Left lobe of liver (tissue), 2 donors: ENCODE results near the gene NEK11. TPM values are rescaled to one million over a fixed set of nuclear protein-coding genes. Genes with fewer than 3 reads are reported as not detected.
"Not testable (repeated sequence)": the region's sequence is repeated elsewhere in the genome, so short reads cannot be mapped to it uniquely, and the experiment has no call there.

Source experiments
- ATAC-seq: fragments of 200-7000 bp; cut with Tn5 transposase; one replicate; pipeline ENCODE4 v1.9.1; 2020; ENCODE audit warnings: mild to moderate bottlenecking, moderate library complexity
- DNase-seq: peaks from one replicate; pipeline ENCODE4 v3.0.0-alpha.2; 2020; ENCODE audit warnings: low spot score
- total RNA-seq: library from RNA; stranded (reverse); gene quantifications from one replicate; pipeline ENCODE4 v1.2.1, GENCODE V29; 2021
- donor health status: DM: no; HTN: no; CAD: no; lungs with moderate emphysema.
- donor health status: DM: no; HTN: yes; CAD: no.

Gene NEK11
- total RNA-seq, 1 donor from 2014 or later, result 0.48 TPM

GRCh38 chr3:131042271-131042985 is 15.8 kb downstream of the NEK11 start:
- DNase-seq, ATAC-seq: not testable (repeated sequence)

- ATAC-seq, result no peak
- DNase-seq, result no peak
These were observed 20.9 kb downstream of the NEK11 start for GRCh38 chr3:131047582-131047981.

GRCh38 chr3:131048030-131048429 is 21.4 kb downstream of the NEK11 start:
- ATAC-seq (no peak), DNase-seq (no peak)

GRCh38 chr3:131050001-131050400 is 23.3 kb downstream of the NEK11 start:
- ATAC-seq (no peak), DNase-seq (no peak)

GRCh38 chr3:131053043-131053859 is 26.6 kb downstream of the NEK11 start:
- ATAC-seq, result no peak
- no peak for DNase-seq

- ATAC-seq, result no peak
- no peak for DNase-seq
These were observed 41.3 kb downstream of the NEK11 start for GRCh38 chr3:131067983-131068382.

GRCh38 chr3:131072099-131072559 is 45.5 kb downstream of the NEK11 start:
- no peak for DNase-seq
- ATAC-seq, result no peak

- DNase-seq, result no peak
- peak; percentile 23 for ATAC-seq
These were observed 46.2 kb downstream of the NEK11 start for GRCh38 chr3:131072845-131073244.

GRCh38 chr3:131075632-131076328 is 49.1 kb downstream of the NEK11 start:
- DNase-seq (no peak), ATAC-seq (no peak)

GRCh38 chr3:131077904-131078303 is 51.2 kb downstream of the NEK11 start:
- DNase-seq (no peak), ATAC-seq (no peak)

- ATAC-seq (no peak), DNase-seq (no peak)
These were observed 52.4 kb downstream of the NEK11 start for GRCh38 chr3:131079086-131079485.

- ATAC-seq, result no peak
- no peak for DNase-seq
These were observed 54.5 kb downstream of the NEK11 start for GRCh38 chr3:131081224-131081623.

- ATAC-seq (no peak), DNase-seq (no peak)
These were observed 55.6 kb downstream of the NEK11 start for GRCh38 chr3:131082246-131082645.

- DNase-seq (no peak), ATAC-seq (no peak)
These were observed 56.5 kb downstream of the NEK11 start for GRCh38 chr3:131082871-131083863.

- no peak for ATAC-seq
- no peak for DNase-seq
These were observed 65.1 kb downstream of the NEK11 start for GRCh38 chr3:131091768-131092167.

GRCh38 chr3:131107637-131108433 is 81.2 kb downstream of the NEK11 start:
- DNase-seq (no peak), ATAC-seq (no peak)

- DNase-seq (no peak), ATAC-seq (no peak)
These were observed 82.5 kb downstream of the NEK11 start for GRCh38 chr3:131109156-131109555.

GRCh38 chr3:131110087-131110486 is 83.4 kb downstream of the NEK11 start:
- ATAC-seq (no peak), DNase-seq (no peak)

GRCh38 chr3:131114256-131114655 is 87.6 kb downstream of the NEK11 start:
- DNase-seq (no peak), ATAC-seq (no peak)
